HG03039 (cell line): ENCODE data around the gene OTUD4.

ENCODE experiments used
- ATAC-seq: cut with Tn5 transposase; IDR thresholded peaks from one replicate; pipeline ENCODE4 v1.9.1; 2021; ENCODE audit warnings: mild to moderate bottlenecking, moderate library complexity; ENCODE audit not compliant: unreplicated experiment

OTUD4 gene

GRCh38 chr4:145131848-145132247, 48.5 kb downstream of the OTUD4 start:
- ATAC-seq: no peak

GRCh38 chr4:145130788-145131399, 49.5 kb downstream of the OTUD4 start:
- no peak for ATAC-seq

- no peak for ATAC-seq
Observed at GRCh38 chr4:145130130-145130529, 50.3 kb downstream of the OTUD4 start.

GRCh38 chr4:145125396-145125795, 55.0 kb downstream of the OTUD4 start:
- no peak for ATAC-seq

GRCh38 chr4:145108128-145108527, 72.3 kb downstream of the OTUD4 start:
- no peak for ATAC-seq

- ATAC-seq: no peak
Observed at GRCh38 chr4:145107126-145107525, 73.3 kb downstream of the OTUD4 start.

- no peak for ATAC-seq
Observed at GRCh38 chr4:145103496-145103895, 76.9 kb downstream of the OTUD4 start.

- ATAC-seq: no peak
Observed at GRCh38 chr4:145102619-145103018, 77.8 kb downstream of the OTUD4 start.

GRCh38 chr4:145101091-145101490, 79.3 kb downstream of the OTUD4 start:
- ATAC-seq: no peak

GRCh38 chr4:145099653-145100052, 80.7 kb downstream of the OTUD4 start:
- no peak for ATAC-seq

- peak; percentile 22 for ATAC-seq
Observed at GRCh38 chr4:145098675-145099037, 81.7 kb downstream of the OTUD4 start.

- ATAC-seq: peak; percentile 83
Observed at GRCh38 chr4:145097821-145098674, 82.3 kb downstream of the OTUD4 start, which contains the start of the genes ABCE1 and ANAPC10. Gene ABCE1 (plus strand): TSS chr4:145098311. CDS start chr4:145104413, 6,102 bp downstream. Gene ANAPC10 (minus strand): TSS chr4:145098196. CDS start chr4:145096099, 2,097 bp downstream.

GRCh38 chr4:145097331-145097820, 83.0 kb downstream of the OTUD4 start:
- no peak for ATAC-seq

- no peak for ATAC-seq
Observed at GRCh38 chr4:145093638-145094037, 86.8 kb downstream of the OTUD4 start.

- ATAC-seq: no peak
Observed at GRCh38 chr4:145090380-145090779, 90.0 kb downstream of the OTUD4 start.

- ATAC-seq: no peak
Observed at GRCh38 chr4:145083891-145084605, 96.3 kb downstream of the OTUD4 start.
